OCI-M2 (cell line): ENCODE measurements around the gene NFIL3.

Experiments
- DNase-seq: peaks from one replicate; lab custom pipeline; 2025; ENCODE audit not compliant: unreplicated experiment; lab: John Stamatoyannopoulos, UW

The NFIL3 gene

GRCh38 chr9:91421971-91422757 lies 1.5 kb downstream of the NFIL3 start:
- DNase-seq = no peak

GRCh38 chr9:91421128-91421765 lies 2.4 kb downstream of the NFIL3 start:
- no peak for DNase-seq

- no peak for DNase-seq
These were observed 3.0 kb downstream of the NFIL3 start for GRCh38 chr9:91420501-91421127.

GRCh38 chr9:91419222-91420191 lies 4.1 kb downstream of the NFIL3 start:
- DNase-seq = no peak

GRCh38 chr9:91418215-91418610 lies 5.4 kb downstream of the NFIL3 start:
- no peak for DNase-seq

GRCh38 chr9:91417602-91418214 lies 5.9 kb downstream of the NFIL3 start:
- no peak for DNase-seq

- DNase-seq = no peak
These were observed 7.4 kb downstream of the NFIL3 start for GRCh38 chr9:91416096-91416712.

GRCh38 chr9:91415290-91415689 lies 8.3 kb downstream of the NFIL3 start:
- no peak for DNase-seq

- no peak for DNase-seq
These were observed 10.7 kb downstream of the NFIL3 start for GRCh38 chr9:91412941-91413340.

GRCh38 chr9:91411096-91411771 lies 12.4 kb downstream of the NFIL3 start:
- DNase-seq = no peak

GRCh38 chr9:91410161-91410560 lies 13.5 kb downstream of the NFIL3 start:
- DNase-seq = no peak

GRCh38 chr9:91408475-91408874 lies 15.2 kb downstream of the NFIL3 start:
- no peak for DNase-seq

- no peak for DNase-seq
These were observed 15.9 kb downstream of the NFIL3 start for GRCh38 chr9:91407580-91408318.

- DNase-seq = no peak
These were observed 18.1 kb downstream of the NFIL3 start for GRCh38 chr9:91405343-91406077.

- no peak for DNase-seq
These were observed 19.7 kb downstream of the NFIL3 start for GRCh38 chr9:91403665-91404543.

- DNase-seq = no peak
These were observed 24.7 kb downstream of the NFIL3 start for GRCh38 chr9:91398926-91399325.
